ENCODE results near the gene CYP2D6.
A peak's percentile ranks its signal among the peaks of the same experiment; 100 is the strongest.

CYP2D6 gene

GRCh38 chr22:42176255-42176915 lies 45.8 kb upstream of the CYP2D6 start:
- Histone ChIP-seq H2AFZ (ENCODE audit: low read depth, low read length) (no peak overlapping the region), H3K36me3 (ENCODE audit: insufficient read depth, low read length) (peaks cover 69% of the 10 kb centered on the region), H3K4me3 (ENCODE audit: low read depth in 1 of 2, low read length in 2 of 2) (no peak overlapping the region), H3K79me2 (ENCODE audit: insufficient read depth, low read length) (peaks cover 90% of the 10 kb centered on the region), H3K9ac (ENCODE audit: low read depth, low read length) (no peak overlapping the region), H3K27ac (ENCODE audit: low read length) (no peak overlapping the region), H3K9me3 (ENCODE audit: insufficient read depth, low read length, severe bottlenecking) (no peaks in the 10 kb centered on the region), H3K4me2 (ENCODE audit: insufficient read depth, low read length) (no peak overlapping the region), H4K20me1 (ENCODE audit: insufficient read depth, low read length) (peaks cover 67% of the 10 kb centered on the region), H3K4me1 (ENCODE audit: insufficient read depth, low read length) (no peaks in the 10 kb centered on the region), H3K27me3 (ENCODE audit: insufficient read depth, low read length, poor library complexity) (no peaks in the 10 kb centered on the region)
- ATAC-seq (ENCODE audit: insufficient read depth, low read depth) = no peak
- TF ChIP-seq EZH2 (IDR thresholded peaks at IDR 0.05; ENCODE audit: borderline replicate concordance, low read depth, low read length, severe bottlenecking) (no peak), CTCF (IDR thresholded peaks at IDR 0.05; ENCODE audit: borderline replicate concordance, extremely low read depth, low read length, poor library complexity, severe bottlenecking) (no peak)
- no peak for DNase-seq

GRCh38 chr22:42174062-42174461 lies 43.5 kb upstream of the CYP2D6 start:
- no peaks in the 10 kb centered on the region for H3K9me3 ChIP-seq (ENCODE audit: insufficient read depth, low read length, severe bottlenecking)
- DNase-seq (no peak), ATAC-seq (ENCODE audit: insufficient read depth, low read depth) (peak; percentile 68; the same call in 2 of the 3 replicates)
- TF ChIP-seq CTCF (IDR thresholded peaks at IDR 0.05; ENCODE audit: borderline replicate concordance, extremely low read depth, low read length, poor library complexity, severe bottlenecking) (no peak), EZH2 (IDR thresholded peaks at IDR 0.05; ENCODE audit: borderline replicate concordance, low read depth, low read length, severe bottlenecking) (no peak)
- no peak overlapping the region for H3K9ac ChIP-seq (ENCODE audit: low read depth, low read length)
- peaks cover 67% of the 10 kb centered on the region for H4K20me1 ChIP-seq (ENCODE audit: insufficient read depth, low read length)
- no peak overlapping the region for H3K27ac ChIP-seq (ENCODE audit: low read length)
- H3K79me2 ChIP-seq (ENCODE audit: insufficient read depth, low read length) = peaks cover 84% of the 10 kb centered on the region
- no peak overlapping the region for H3K4me3 ChIP-seq (ENCODE audit: low read depth in 1 of 2, low read length in 2 of 2)
- no peak overlapping the region for H2AFZ ChIP-seq (ENCODE audit: low read depth, low read length)
- H3K4me1 ChIP-seq (ENCODE audit: insufficient read depth, low read length) = no peaks in the 10 kb centered on the region
- peaks cover 77% of the 10 kb centered on the region for H3K36me3 ChIP-seq (ENCODE audit: insufficient read depth, low read length)
- no peak overlapping the region for H3K4me2 ChIP-seq (ENCODE audit: insufficient read depth, low read length)
- no peaks in the 10 kb centered on the region for H3K27me3 ChIP-seq (ENCODE audit: insufficient read depth, low read length, poor library complexity)

- Histone ChIP-seq H3K9me3 (ENCODE audit: insufficient read depth, low read length, severe bottlenecking) (no peaks in the 10 kb centered on the region), H2AFZ (ENCODE audit: low read depth, low read length) (no peak overlapping the region), H4K20me1 (ENCODE audit: insufficient read depth, low read length) (peaks cover 71% of the 10 kb centered on the region), H3K9ac (ENCODE audit: low read depth, low read length) (no peak overlapping the region), H3K4me2 (ENCODE audit: insufficient read depth, low read length) (no peak overlapping the region), H3K27me3 (ENCODE audit: insufficient read depth, low read length, poor library complexity) (no peaks in the 10 kb centered on the region), H3K79me2 (ENCODE audit: insufficient read depth, low read length) (peaks cover 81% of the 10 kb centered on the region), H3K36me3 (ENCODE audit: insufficient read depth, low read length) (peaks cover 78% of the 10 kb centered on the region), H3K4me3 (ENCODE audit: low read depth in 1 of 2, low read length in 2 of 2) (no peak overlapping the region), H3K27ac (ENCODE audit: low read length) (no peak overlapping the region), H3K4me1 (ENCODE audit: insufficient read depth, low read length) (no peaks in the 10 kb centered on the region)
- ATAC-seq (ENCODE audit: insufficient read depth, low read depth) = no peak
- DNase-seq = no peak
- TF ChIP-seq CTCF (IDR thresholded peaks at IDR 0.05; ENCODE audit: borderline replicate concordance, extremely low read depth, low read length, poor library complexity, severe bottlenecking) (no peak), EZH2 (IDR thresholded peaks at IDR 0.05; ENCODE audit: borderline replicate concordance, low read depth, low read length, severe bottlenecking) (no peak)
Measured at GRCh38 chr22:42173183-42173926, 42.7 kb upstream of the CYP2D6 start.
